H9 (cell line): ENCODE data around the gene PACC1. TPM values are rescaled to one million over a fixed set of nuclear protein-coding genes. Genes with fewer than 3 reads are reported as not detected.

ENCODE experiments used
- DNase-seq: peaks from one replicate; pipeline ENCODE4 v3.0.0-alpha.2; 2017
- H2AFZ ChIP-seq: one replicate; pipeline ENCODE4 v1.6.1; 2013; ENCODE audit warnings: mild to moderate bottlenecking, low read length, control low read depth, moderate library complexity
- H2AK5ac ChIP-seq: 2 replicates; pipeline ENCODE4 v1.6.1; 2013; ENCODE audit warnings: low read length, control low read depth, mixed read lengths; ENCODE audit not compliant: insufficient read length
- H2BK120ac ChIP-seq: one replicate; pipeline ENCODE4 v1.6.1; 2013; ENCODE audit warnings: low read depth, mild to moderate bottlenecking, low read length, control low read depth, inconsistent platforms; ENCODE audit not compliant: poor library complexity, severe bottlenecking
- H2BK12ac ChIP-seq: 2 replicates; pipeline ENCODE4 v1.6.1; 2013; ENCODE audit warnings: low read length, control low read depth, mixed read lengths, low read depth; ENCODE audit not compliant: insufficient read length
- H2BK15ac ChIP-seq: 2 replicates; pipeline ENCODE4 v1.6.1; 2013; ENCODE audit warnings: low read depth, low read length, control low read depth
- H2BK20ac ChIP-seq: one replicate; pipeline ENCODE4 v1.6.1; 2013; ENCODE audit warnings: low read depth, mild to moderate bottlenecking, low read length, control low read depth, inconsistent platforms; ENCODE audit not compliant: poor library complexity, severe bottlenecking
- H2BK5ac ChIP-seq: 2 replicates; pipeline ENCODE4 v1.6.1; 2013; ENCODE audit warnings: low read length, control low read depth, mixed read lengths; ENCODE audit not compliant: insufficient read length
- H3K14ac ChIP-seq: 2 replicates; pipeline ENCODE4 v1.6.1; 2013; ENCODE audit warnings: low read length, control low read depth; ENCODE audit not compliant: insufficient read depth
- H3K18ac ChIP-seq: 2 replicates; pipeline ENCODE4 v1.6.1; 2013; ENCODE audit warnings: low read depth, mild to moderate bottlenecking, mixed read lengths, low read length, control low read depth; ENCODE audit not compliant: insufficient read length
- H3K23ac ChIP-seq: 2 replicates; pipeline ENCODE4 v1.6.1; 2013; ENCODE audit warnings: low read length, control low read depth, mixed read lengths, low read depth; ENCODE audit not compliant: insufficient read length
- H3K23me2 ChIP-seq: 2 replicates; pipeline ENCODE4 v1.6.1; 2013; ENCODE audit warnings: low read depth, mild to moderate bottlenecking, mixed read lengths, low read length, control low read depth; ENCODE audit not compliant: insufficient read length, poor library complexity, severe bottlenecking
- H3K27ac ChIP-seq: 2 replicates; pipeline ENCODE4 v1.5.1; 2013; ENCODE audit warnings: low read length, control low read depth, mixed read lengths, low read depth; ENCODE audit not compliant: insufficient read length
- H3K27me3 ChIP-seq: 2 replicates; pipeline ENCODE4 v1.6.1; 2013; ENCODE audit warnings: low read length, control low read depth, inconsistent platforms; ENCODE audit not compliant: insufficient read depth
- H3K4ac ChIP-seq: 2 replicates; pipeline ENCODE4 v1.6.1; 2013; ENCODE audit warnings: low read depth, mild to moderate bottlenecking, control low read depth, inconsistent platforms, low read length, moderate library complexity
- H3K4me1 ChIP-seq: 2 replicates; pipeline ENCODE4 v1.6.1; 2013; ENCODE audit warnings: low read length, control low read depth, inconsistent platforms; ENCODE audit not compliant: insufficient read depth
- H3K4me2 ChIP-seq: 2 replicates; pipeline ENCODE4 v1.6.1; 2013; ENCODE audit warnings: low read length, control low read depth, mixed read lengths; ENCODE audit not compliant: insufficient read length, insufficient read depth
- H3K56ac ChIP-seq: 2 replicates; pipeline ENCODE4 v1.6.1; 2013; ENCODE audit warnings: low read depth, mild to moderate bottlenecking, mixed read lengths, low read length, control low read depth; ENCODE audit not compliant: insufficient read length
- H3K79me1 ChIP-seq: 2 replicates; pipeline ENCODE4 v1.6.1; 2013; ENCODE audit warnings: low read depth, mild to moderate bottlenecking, moderate library complexity, low read length, control low read depth, inconsistent platforms; ENCODE audit not compliant: insufficient read depth, poor library complexity, severe bottlenecking
- H3K79me2 ChIP-seq: 2 replicates; pipeline ENCODE4 v1.6.1; 2013; ENCODE audit warnings: low read length, control low read depth, inconsistent platforms; ENCODE audit not compliant: insufficient read depth
- H3K9ac ChIP-seq: 2 replicates; pipeline ENCODE4 v1.6.1; 2013; ENCODE audit warnings: low read length, control low read depth, mixed read lengths; ENCODE audit not compliant: insufficient read length; ENCODE audit errors: extremely low read depth
- H3K9me3 ChIP-seq: one replicate; pipeline ENCODE4 v1.6.1; 2013; ENCODE audit warnings: low read depth, low read length, inconsistent platforms; ENCODE audit not compliant: control insufficient read depth
- H3T11ph ChIP-seq: one replicate; pipeline ENCODE4 v1.6.1; 2013; ENCODE audit warnings: mild to moderate bottlenecking, low read length, control low read depth, inconsistent platforms
- H4K20me1 ChIP-seq: one replicate; pipeline ENCODE4 v1.6.1; 2013; ENCODE audit not compliant: control insufficient read depth, insufficient read length, insufficient read depth
- H4K5ac ChIP-seq: 2 replicates; pipeline ENCODE4 v1.6.1; 2013; ENCODE audit warnings: low read depth, mild to moderate bottlenecking, mixed read lengths, low read length, control low read depth; ENCODE audit not compliant: insufficient read length
- H4K8ac ChIP-seq: replicated peaks from 2 replicates; pipeline ENCODE4 v1.6.1; 2013; ENCODE audit warnings: low read length, control low read depth, mixed read lengths, low read depth; ENCODE audit not compliant: insufficient read length
- H4K91ac ChIP-seq: 2 replicates; pipeline ENCODE4 v1.6.1; 2013; ENCODE audit warnings: low read depth, mild to moderate bottlenecking, moderate library complexity, mixed read lengths, low read length, control low read depth; ENCODE audit not compliant: insufficient read length
- H3K27ac Mint-ChIP-seq, 3 experiments: 2 replicates in 2 of 3; 3 replicates in 1 of 3; pipeline ENCODE4 v1.8.0; 2020 to 2021; ENCODE audit warnings: mixed read lengths in 3 of 3, mild to moderate bottlenecking in 1 of 3, moderate library complexity in 1 of 3
- H3K27me3 Mint-ChIP-seq: 2 replicates; pipeline ENCODE4 v1.8.0; 2021; ENCODE audit warnings: low read depth, mild to moderate bottlenecking, moderate library complexity, mixed read lengths
- H3K36me3 Mint-ChIP-seq, 3 experiments: 2 replicates in 2 of 3; 3 replicates in 1 of 3; pipeline ENCODE4 v1.8.0; 2020 to 2021; ENCODE audit warnings: low read depth in 3 of 3, mixed read lengths in 3 of 3; ENCODE audit not compliant: insufficient read depth in 1 of 3
- H3K4me1 Mint-ChIP-seq, 2 experiments: 2 replicates each; pipeline ENCODE4 v1.8.0; 2020; ENCODE audit warnings: mixed read lengths in 2 of 2
- H3K4me3 Mint-ChIP-seq, 2 experiments: 2 replicates in 1 of 2; 3 replicates in 1 of 2; pipeline ENCODE4 v1.8.0; 2020 to 2021; ENCODE audit warnings: mild to moderate bottlenecking in 2 of 2, mixed read lengths in 2 of 2, moderate library complexity in 1 of 2
- H3K9me3 Mint-ChIP-seq, 2 experiments: 2 replicates in 1 of 2; 3 replicates in 1 of 2; pipeline ENCODE4 v1.8.0; 2020; ENCODE audit warnings: mild to moderate bottlenecking in 2 of 2, mixed read lengths in 2 of 2, moderate library complexity in 1 of 2
- CTCF ChIP-seq: fragments of 200-600 bp; sonication (generic); conservative IDR thresholded peaks from 3 replicates; pipeline ENCODE4 v1.8.0; 2021; ENCODE audit warnings: antibody characterized with exemption, mild to moderate bottlenecking
- WGBS: extraction: QIAGEN DNeasy Blood & Tissue Kit; methylation state at CpG from one replicate; pipeline ENCODE4 v1.1.7; 2013; ENCODE audit warnings: missing lambda C conversion rate, low lambda C conversion rate, mixed read lengths; ENCODE audit not compliant: insufficient read length; ENCODE audit errors: extremely low coverage; 5-methylcytosine and 5-hydroxymethylcytosine counted together
- total RNA-seq: library from RNA; stranded (reverse); gene quantifications from 2 replicates; pipeline ENCODE4 v1.2.1, GENCODE V29; 2021

PACC1 gene
- total RNA-seq, 1 experiment from 2014 or later, result 10.9 TPM

DNA sequence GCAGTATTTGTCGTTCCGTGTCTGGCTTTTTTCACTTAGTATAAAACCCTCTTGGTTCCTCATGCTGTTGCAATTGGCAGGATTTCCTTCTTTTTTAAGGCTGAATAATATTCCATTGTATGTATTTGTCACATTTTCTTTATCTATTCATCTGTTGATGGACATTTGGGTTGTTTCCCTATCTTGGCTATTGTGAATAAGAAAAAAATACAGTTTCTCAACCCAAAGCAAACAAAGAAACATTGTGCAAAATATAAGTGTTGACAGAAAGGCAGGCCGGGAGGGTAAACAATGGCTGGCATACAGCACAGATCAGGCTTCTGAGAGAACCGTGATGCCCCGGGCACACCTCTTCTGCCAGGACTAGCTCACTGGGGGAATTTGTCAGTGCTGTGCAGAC is 45.0 kb upstream of the PACC1 start:
- H3K27me3 Mint-ChIP-seq, result no peaks in the 10 kb centered on the region; the same call in 1 of the 2 replicates
- H3K23me2 ChIP-seq, result no peaks in the 10 kb centered on the region
- H3K4me1 ChIP-seq, result no peaks in the 10 kb centered on the region; the same call in 1 of the 2 replicates
- no peaks in the 10 kb centered on the region for H3K9me3 ChIP-seq
- DNase-seq, result no peak
- H2AFZ ChIP-seq, result no peak overlapping the region
- H3K4me2 ChIP-seq, result no peak overlapping the region
- no peaks in the 10 kb centered on the region for H3K79me1 ChIP-seq
- no peak for TF ChIP-seq CTCF
- H3K36me3 Mint-ChIP-seq, result no peaks in the 10 kb centered on the region; a peak in 1 of 7 replicates
- H3K14ac ChIP-seq, result no peak overlapping the region
- no peaks in the 10 kb centered on the region for H3K27me3 ChIP-seq
- H4K5ac ChIP-seq, result no peak overlapping the region
- H3K4me3 Mint-ChIP-seq, result no peak overlapping the region; a peak in 1 of 5 replicates
- no peak overlapping the region for H3K18ac ChIP-seq
- no peaks in the 10 kb centered on the region for H3K79me2 ChIP-seq
- peaks cover 20 to 30% of the 10 kb centered on the region in 2 experiments for H3K4me1 Mint-ChIP-seq
- no peak overlapping the region for H2BK12ac ChIP-seq
- no peak overlapping the region for H3K27ac Mint-ChIP-seq
- no peak overlapping the region for H2BK120ac ChIP-seq
- no peak overlapping the region for H3K23ac ChIP-seq
- no peak overlapping the region for H3K4ac ChIP-seq
- no peak overlapping the region for H4K91ac ChIP-seq
- no peak overlapping the region for H3K27ac ChIP-seq
- H4K20me1 ChIP-seq, result no peaks in the 10 kb centered on the region
- no peak overlapping the region for H2AK5ac ChIP-seq
- no CpG with 5 or more reads among the region's 5 CpGs for WGBS
- no peak overlapping the region for H2BK15ac ChIP-seq
- peaks cover 3 to 4% of the 10 kb centered on the region in 2 experiments; a peak in 3 of 5 replicates for H3K9me3 Mint-ChIP-seq
- no peak overlapping the region for H2BK20ac ChIP-seq
- no peak overlapping the region for H3T11ph ChIP-seq
- no peak overlapping the region for H3K56ac ChIP-seq
- H4K8ac ChIP-seq, result no peak overlapping the region
- no peak overlapping the region for H2BK5ac ChIP-seq
- H3K9ac ChIP-seq, result no peak overlapping the region
